ENCODE data around the gene RBSN. TPM values are rescaled to one million over a fixed set of nuclear protein-coding genes. Genes with fewer than 3 reads are reported as not detected.

Gene RBSN
- total RNA-seq, 2 donors from 2014 or later = 15.6 to 17.0 TPM

DNA sequence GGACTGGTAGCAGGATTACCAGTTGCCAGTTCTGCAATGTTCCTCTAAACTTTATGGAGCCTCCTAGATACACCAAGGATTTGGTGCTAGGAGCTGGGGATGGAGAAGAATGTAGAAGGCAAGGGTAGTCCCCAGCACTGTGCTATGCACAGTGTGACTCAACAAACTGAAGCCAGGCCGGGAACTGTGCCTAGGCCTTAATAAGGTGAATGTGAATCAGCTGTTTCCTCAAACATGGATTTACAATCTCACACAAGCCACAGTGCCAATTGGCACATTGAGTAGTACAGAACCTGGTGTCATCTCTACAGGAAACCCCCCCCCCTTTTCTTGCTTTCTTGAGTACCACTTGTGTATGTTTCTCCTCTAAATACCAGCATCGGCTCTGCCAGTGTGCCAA, 66.3 kb downstream of the RBSN start:
- no peak overlapping the region for H3K27ac ChIP-seq
- peaks cover 22% of the 10 kb centered on the region for H3K36me3 ChIP-seq
- TF ChIP-seq, protein P1, sequence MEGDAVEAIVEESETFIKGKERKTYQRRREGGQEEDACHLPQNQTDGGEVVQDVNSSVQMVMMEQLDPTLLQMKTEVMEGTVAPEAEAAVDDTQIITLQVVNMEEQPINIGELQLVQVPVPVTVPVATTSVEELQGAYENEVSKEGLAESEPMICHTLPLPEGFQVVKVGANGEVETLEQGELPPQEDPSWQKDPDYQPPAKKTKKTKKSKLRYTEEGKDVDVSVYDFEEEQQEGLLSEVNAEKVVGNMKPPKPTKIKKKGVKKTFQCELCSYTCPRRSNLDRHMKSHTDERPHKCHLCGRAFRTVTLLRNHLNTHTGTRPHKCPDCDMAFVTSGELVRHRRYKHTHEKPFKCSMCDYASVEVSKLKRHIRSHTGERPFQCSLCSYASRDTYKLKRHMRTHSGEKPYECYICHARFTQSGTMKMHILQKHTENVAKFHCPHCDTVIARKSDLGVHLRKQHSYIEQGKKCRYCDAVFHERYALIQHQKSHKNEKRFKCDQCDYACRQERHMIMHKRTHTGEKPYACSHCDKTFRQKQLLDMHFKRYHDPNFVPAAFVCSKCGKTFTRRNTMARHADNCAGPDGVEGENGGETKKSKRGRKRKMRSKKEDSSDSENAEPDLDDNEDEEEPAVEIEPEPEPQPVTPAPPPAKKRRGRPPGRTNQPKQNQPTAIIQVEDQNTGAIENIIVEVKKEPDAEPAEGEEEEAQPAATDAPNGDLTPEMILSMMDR (IDR thresholded peaks at IDR 0.05) = no peak
- no peaks in the 10 kb centered on the region for H3K27me3 ChIP-seq
- intact Hi-C loops (cut with DNase I) = no loop called here
- H3K4me1 ChIP-seq = no peaks in the 10 kb centered on the region
- no peak overlapping the region for H3K9ac ChIP-seq (ENCODE audit: low read depth in 2 of 2, low read length in 2 of 2)
- no peaks in the 10 kb centered on the region for H3K9me3 ChIP-seq
- DNase-seq = no peak
- H3K4me3 ChIP-seq = no peak overlapping the region

DNA sequence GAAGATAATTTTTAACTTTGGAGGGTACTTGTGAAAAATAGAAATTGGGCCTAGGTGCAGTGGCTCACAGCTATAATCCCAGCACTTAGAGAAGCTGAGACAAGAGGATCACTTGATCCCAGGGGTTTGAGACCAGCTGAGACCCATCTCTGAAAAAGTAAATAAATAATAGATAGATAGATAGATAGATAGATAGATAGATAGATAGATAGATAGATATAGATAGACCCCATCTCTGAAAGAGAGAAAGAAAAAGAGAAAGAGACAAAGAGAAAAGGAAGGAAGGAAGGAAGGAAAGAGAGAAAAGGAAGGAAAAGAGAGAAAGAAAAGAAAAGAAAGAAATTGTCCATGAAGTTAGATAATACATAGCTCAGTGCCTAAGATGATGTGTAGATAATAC, 69.3 kb downstream of the RBSN start:
- intact Hi-C loops (cut with DNase I) = no loop called here

DNA sequence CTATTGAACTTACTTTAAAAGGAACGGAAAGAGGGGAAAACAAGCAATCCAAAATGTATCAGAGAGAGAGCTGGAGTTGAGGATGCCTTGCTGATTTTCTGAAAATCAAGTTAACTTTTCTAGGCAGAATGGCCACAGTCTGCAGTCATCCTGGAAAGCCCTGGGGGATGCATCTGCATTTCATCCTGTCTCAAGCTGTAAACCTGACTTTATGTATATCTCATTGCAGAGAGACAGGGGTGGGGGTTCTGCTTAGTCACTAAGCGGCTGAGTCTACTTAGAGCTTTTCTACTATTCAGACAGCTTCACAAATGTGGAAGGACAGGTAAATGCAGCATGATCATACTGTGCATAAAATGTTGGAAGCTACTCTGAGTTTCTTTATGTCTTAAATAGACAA, 75.2 kb downstream of the RBSN start:
- intact Hi-C loops (cut with DNase I) = no loop called here
- H3K9ac ChIP-seq (ENCODE audit: low read depth in 2 of 2, low read length in 2 of 2) = no peak overlapping the region
- H3K36me3 ChIP-seq = peaks cover 4% of the 10 kb centered on the region
- no peaks in the 10 kb centered on the region for H3K9me3 ChIP-seq
- no peak for DNase-seq
- TF ChIP-seq, protein P1 (IDR thresholded peaks at IDR 0.05) = no peak
- H3K27me3 ChIP-seq = no peaks in the 10 kb centered on the region
- no peak overlapping the region for H3K4me3 ChIP-seq
- no peaks in the 10 kb centered on the region for H3K4me1 ChIP-seq
- no peak overlapping the region for H3K27ac ChIP-seq

More for the DNA sequence above, 69.3 kb downstream of the RBSN start:
- no peaks in the 10 kb centered on the region for H3K9me3 ChIP-seq
- H3K4me1 ChIP-seq = no peaks in the 10 kb centered on the region
- no peaks in the 10 kb centered on the region for H3K27me3 ChIP-seq
- H3K36me3 ChIP-seq = peaks cover 9% of the 10 kb centered on the region
- no peak overlapping the region for H3K4me3 ChIP-seq
- no peak overlapping the region for H3K27ac ChIP-seq
- DNase-seq = no peak
- TF ChIP-seq, protein P1 (IDR thresholded peaks at IDR 0.05) = no peak
- no peak overlapping the region for H3K9ac ChIP-seq (ENCODE audit: low read depth in 2 of 2, low read length in 2 of 2)

DNA sequence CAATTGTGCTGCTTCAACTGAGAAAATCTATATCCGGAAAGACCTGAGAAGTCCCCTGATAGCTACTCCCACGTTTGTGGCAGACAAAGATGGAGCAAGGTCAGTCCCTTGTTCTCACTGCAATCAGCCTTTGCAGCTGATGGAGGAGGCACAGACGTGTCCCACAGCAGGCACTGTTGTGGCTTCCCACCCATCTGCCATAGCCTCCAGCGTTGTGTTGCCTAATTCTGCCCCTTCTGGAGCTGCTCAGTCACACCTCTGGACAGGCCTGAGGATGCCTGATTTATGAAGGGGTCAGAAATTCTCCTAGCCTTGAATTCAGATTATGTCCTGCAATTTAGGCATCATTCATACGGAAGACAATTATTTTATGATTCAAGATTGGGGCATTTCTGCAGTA, 75.7 kb downstream of the RBSN start:
- no peak for DNase-seq

More for the DNA sequence above, 75.7 kb downstream of the RBSN start:
- Histone ChIP-seq H3K36me3 (peaks cover 4% of the 10 kb centered on the region), H3K4me1 (no peaks in the 10 kb centered on the region), H3K27ac (no peak overlapping the region), H3K4me3 (no peak overlapping the region), H3K27me3 (no peaks in the 10 kb centered on the region), H3K9ac (ENCODE audit: low read depth in 2 of 2, low read length in 2 of 2) (no peak overlapping the region), H3K9me3 (no peaks in the 10 kb centered on the region)
- TF ChIP-seq, protein P1 (IDR thresholded peaks at IDR 0.05) = no peak
- intact Hi-C loops (cut with DNase I) = no loop called here

Other genes starting within 250 kb of the RBSN start
- gene NR2C2, start 151.6 kb downstream of the RBSN start, total RNA-seq = 10 to 100 TPM; 33.8 to 41.3 TPM
- gene MRPS25, start 33.8 kb downstream of the RBSN start, total RNA-seq = 100 to 1,000 TPM in 1 of 2 donors, 10 to 100 TPM in 1; 53.3 to 117 TPM
- 10 to 100 TPM; 33.2 to 33.9 TPM for gene CAPN7, start 107.1 kb upstream of the RBSN start, total RNA-seq
- gene SH3BP5, start 233.4 kb upstream of the RBSN start, total RNA-seq = 1 to 10 TPM; 5.5 to 9.3 TPM

All from colonic mucosa (tissue), 4 donors.